H1 (cell line): Measurements from ENCODE around the gene IRF8. TPM values are rescaled to one million over a fixed set of nuclear protein-coding genes. Genes with fewer than 3 reads are reported as not detected.

Source experiments
- CTCF ChIA-PET: fragments of 300-600 bp; sonication (Branson Sonifier 250); formaldehyde crosslinking; loops from one replicate; lab custom pipeline; 2021; ENCODE audit not compliant: partially characterized antibody; lab: Charles Lee
- POLR2A ChIA-PET: fragments of 300-600 bp; sonication (Branson Sonifier 250); formaldehyde crosslinking; loops from one replicate; lab custom pipeline; 2021; ENCODE audit warnings: inconsistent platforms; ENCODE audit not compliant: partially characterized antibody; lab: Charles Lee
- DNase-seq, 2 experiments: peaks; one replicate each; pipeline versions ENCODE4 v3.0.0 to v3.0.0-alpha.2; 2010 to 2022; ENCODE audit warnings: low spot score in 2 of 2, low read depth in 1 of 2, mixed read lengths in 1 of 2
- FAIRE-seq: peaks from 2 replicates; lab custom pipeline; 2011; peaks lifted over from hg19 to GRCh38; lab: Jason Lieb, UNC
- H2AFZ ChIP-seq: 2 replicates; pipeline ENCODE4 v1.8.1; 2012; ENCODE audit warnings: low read length, inconsistent platforms
- H2AK5ac ChIP-seq: 2 replicates; pipeline ENCODE4 v1.6.1; 2013; ENCODE audit warnings: low read depth, low read length
- H2BK120ac ChIP-seq: replicated peaks from 2 replicates; pipeline ENCODE3; 2013; ENCODE audit warnings: low read depth, low read length, inconsistent platforms
- H2BK12ac ChIP-seq: 2 replicates; pipeline ENCODE4 v1.6.1; 2013; ENCODE audit warnings: low read depth, low read length
- H2BK15ac ChIP-seq: 2 replicates; pipeline ENCODE4 v1.6.1; 2013; ENCODE audit warnings: low read length
- H2BK20ac ChIP-seq: 2 replicates; pipeline ENCODE4 v1.6.1; 2013; ENCODE audit warnings: low read length
- H2BK5ac ChIP-seq: 2 replicates; pipeline ENCODE4 v1.6.1; 2013; ENCODE audit warnings: low read depth, low read length
- H3K14ac ChIP-seq: 2 replicates; pipeline ENCODE4 v1.6.1; 2013; ENCODE audit warnings: inconsistent platforms; ENCODE audit not compliant: insufficient read length
- H3K18ac ChIP-seq: 2 replicates; pipeline ENCODE4 v1.6.1; 2013; ENCODE audit warnings: low read length; ENCODE audit errors: extremely low read depth
- H3K23ac ChIP-seq: 2 replicates; pipeline ENCODE4 v1.6.1; 2013; ENCODE audit warnings: inconsistent platforms; ENCODE audit not compliant: insufficient read length
- H3K23me2 ChIP-seq: 2 replicates; pipeline ENCODE4 v1.6.1; 2013; ENCODE audit warnings: low read depth, low read length
- H3K27ac ChIP-seq: 2 replicates; pipeline ENCODE4 v1.6.1; 2011; ENCODE audit warnings: low read depth, low read length, inconsistent platforms
- H3K27me3 ChIP-seq, 4 experiments: replicated peaks in 1 of 4; 1 replicate in 1 of 4; 2 replicates in 3 of 4; pipeline versions ENCODE4 v1.6.1 to v1.8.1; 2011 to 2013; ENCODE audit warnings: low read length in 3 of 4, mild to moderate bottlenecking in 3 of 4, inconsistent platforms in 2 of 4, mixed read lengths in 2 of 4, moderate library complexity in 1 of 4; ENCODE audit not compliant: control insufficient read depth in 3 of 4, insufficient read depth in 3 of 4; ENCODE audit errors: extremely low read depth in 1 of 4
- H3K36me3 ChIP-seq, 4 experiments: 2 replicates each; pipeline versions ENCODE4 v1.6.1 to v1.8.1; 2011 to 2013; ENCODE audit warnings: mild to moderate bottlenecking in 4 of 4, low read length in 3 of 4, moderate library complexity in 2 of 4, control low read depth in 1 of 4, inconsistent platforms in 1 of 4; ENCODE audit not compliant: insufficient read depth in 4 of 4, control insufficient read depth in 2 of 4
- H3K4ac ChIP-seq: replicated peaks from 2 replicates; pipeline ENCODE3; 2013; ENCODE audit warnings: low read length, low read depth, mixed read lengths, inconsistent platforms; ENCODE audit not compliant: insufficient read length
- H3K4me1 ChIP-seq, 4 experiments: replicated peaks in 1 of 4; 1 replicate in 1 of 4; 2 replicates in 3 of 4; pipeline versions ENCODE4 v1.6.1 to v1.8.1; 2011 to 2013; ENCODE audit warnings: low read length in 3 of 4, inconsistent platforms in 2 of 4, mixed read lengths in 1 of 4; ENCODE audit not compliant: insufficient read depth in 4 of 4, control insufficient read depth in 3 of 4
- H3K4me2 ChIP-seq, 2 experiments: 2 replicates each; pipeline versions ENCODE4 v1.6.1 to v1.8.1; 2011 to 2013; ENCODE audit warnings: low read depth in 2 of 2, low read length in 2 of 2, control low read depth in 1 of 2, inconsistent platforms in 1 of 2, mild to moderate bottlenecking in 1 of 2; ENCODE audit not compliant: insufficient read depth in 1 of 2
- H3K4me3 ChIP-seq, 4 experiments: fragments of 200-600, 300-600 bp in 1 of 4; sonication (generic), shearing (Covaris generic), sonication (Bioruptor Twin) in 1 of 4; 2 replicates each; pipeline versions ENCODE4 v1.5.1 to v1.8.1; 2011 to 2016; ENCODE audit warnings: low read length in 4 of 4, low read depth in 3 of 4, control low read depth in 2 of 4, inconsistent platforms in 2 of 4, mild to moderate bottlenecking in 2 of 4, mixed read lengths in 1 of 4, moderate library complexity in 1 of 4; ENCODE audit not compliant: insufficient read depth in 2 of 4; ENCODE audit errors: extremely low read depth in 1 of 4
- H3K56ac ChIP-seq: replicated peaks from 2 replicates; pipeline ENCODE3; 2013; ENCODE audit warnings: low read depth, mild to moderate bottlenecking, mixed read lengths, low read length, inconsistent platforms; ENCODE audit not compliant: insufficient read length
- H3K79me1 ChIP-seq: 2 replicates; pipeline ENCODE4 v1.6.1; 2013; ENCODE audit warnings: low read depth, low read length, control low read depth
- H3K79me2 ChIP-seq, 2 experiments: 2 replicates each; pipeline versions ENCODE4 v1.6.1 to v1.8.1; 2012 to 2013; ENCODE audit warnings: low read length in 2 of 2, mild to moderate bottlenecking in 2 of 2, inconsistent platforms in 1 of 2; ENCODE audit not compliant: insufficient read depth in 2 of 2, control insufficient read depth in 1 of 2
- H3K9ac ChIP-seq, 4 experiments: replicated peaks in 1 of 4; 1 replicate in 1 of 4; 2 replicates in 3 of 4; pipeline versions ENCODE4 v1.6.1 to v1.8.1; 2011 to 2013; ENCODE audit warnings: low read depth in 3 of 4, low read length in 3 of 4, control low read depth in 2 of 4, mild to moderate bottlenecking in 2 of 4, moderate library complexity in 2 of 4, inconsistent platforms in 1 of 4; ENCODE audit errors: extremely low read depth in 1 of 4
- H3K9me3 ChIP-seq, 2 experiments: 2 replicates each; pipeline versions ENCODE4 v1.6.1 to v1.8.1; 2012 to 2013; ENCODE audit warnings: mild to moderate bottlenecking in 2 of 2, moderate library complexity in 2 of 2, control low read depth in 1 of 2, inconsistent platforms in 1 of 2, low read depth in 1 of 2, low read length in 1 of 2, mixed read lengths in 1 of 2; ENCODE audit not compliant: insufficient read depth in 2 of 2
- H4K20me1 ChIP-seq, 2 experiments: replicated peaks in 1 of 2; 2 replicates each; pipeline versions ENCODE3 to v1.8.1; 2011 to 2013; ENCODE audit warnings: inconsistent platforms in 2 of 2, low read length in 2 of 2, mild to moderate bottlenecking in 1 of 2; ENCODE audit not compliant: insufficient read depth in 2 of 2, control insufficient read depth in 1 of 2
- H4K5ac ChIP-seq: 2 replicates; pipeline ENCODE4 v1.6.1; 2013; ENCODE audit warnings: low read length, low read depth, mixed read lengths, inconsistent platforms; ENCODE audit not compliant: insufficient read length
- H4K8ac ChIP-seq: 2 replicates; pipeline ENCODE4 v1.8.0; 2013; ENCODE audit warnings: mild to moderate bottlenecking, moderate library complexity, low read length, inconsistent platforms; ENCODE audit not compliant: insufficient read depth; ENCODE audit errors: extremely low read depth
- H4K91ac ChIP-seq: replicated peaks from 2 replicates; pipeline ENCODE3; 2013; ENCODE audit warnings: low read length, mixed read lengths, inconsistent platforms; ENCODE audit not compliant: insufficient read length
- BACH1 ChIP-seq: IDR thresholded peaks from 2 replicates; pipeline ENCODE4 v1.6.1; 2012; ENCODE audit warnings: low read length, improper control_type of control experiment
- CBX8 ChIP-seq: fragments of 300-800, 300-1000 bp; sonication (generic); IDR thresholded peaks from 2 replicates; pipeline ENCODE4 v1.7.1; 2016; ENCODE audit warnings: low read depth, low read length, borderline replicate concordance
- CREB1 ChIP-seq: IDR thresholded peaks from 2 replicates; pipeline ENCODE4 v1.6.1; 2012; ENCODE audit warnings: inconsistent platforms
- EP300 ChIP-seq, 2 experiments: IDR thresholded peaks; 1 replicate in 1 of 2; 2 replicates in 1 of 2; pipeline ENCODE4 v1.6.1; 2011 to 2012; ENCODE audit warnings: low read depth in 2 of 2, low read length in 2 of 2, mild to moderate bottlenecking in 2 of 2, borderline replicate concordance in 1 of 2, inconsistent platforms in 1 of 2, moderate library complexity in 1 of 2
- POLR2A ChIP-seq, 2 experiments: IDR thresholded peaks; 1 replicate in 1 of 2; 2 replicates in 1 of 2; pipeline ENCODE4 v1.6.1; 2011; ENCODE audit warnings: low read depth in 2 of 2, low read length in 2 of 2, mild to moderate bottlenecking in 2 of 2; ENCODE audit errors: control extremely low read depth in 1 of 2
- RAD21 ChIP-seq, 2 experiments: IDR thresholded peaks in 1 of 2; conservative IDR thresholded peaks in 1 of 2; 2 replicates each; pipeline ENCODE4 v1.6.1; 2011; ENCODE audit warnings: low read depth in 2 of 2, low read length in 2 of 2, improper control_type of control experiment in 1 of 2, inconsistent platforms in 1 of 2, mild to moderate bottlenecking in 1 of 2, moderate library complexity in 1 of 2
- SP2 ChIP-seq: IDR thresholded peaks from 2 replicates; pipeline ENCODE4 v1.6.1; 2012; ENCODE audit warnings: mild to moderate bottlenecking, low read length, inconsistent platforms
- WGBS, 2 experiments: shearing (Covaris generic) in 1 of 2; methylation state at CpG; one replicate each; pipeline versions ENCODE4 v1.1.6 to v1.1.7; 2013 to 2015; ENCODE audit warnings: low lambda C conversion rate in 2 of 2, mixed read lengths in 2 of 2, inconsistent platforms in 1 of 2, low coverage in 1 of 2, missing lambda C conversion rate in 1 of 2; ENCODE audit not compliant: insufficient replicate concordance in 2 of 2, insufficient coverage in 1 of 2, insufficient read length in 1 of 2; ENCODE audit errors: extremely low coverage in 1 of 2, missing lambda C conversion rate in 1 of 2; 5-methylcytosine and 5-hydroxymethylcytosine counted together
- polyA plus RNA-seq, 7 experiments: library from polyadenylated mRNA; depleted of rRNA in 3 of 7; stranded (reverse) in 5 of 7; unstranded in 2 of 7; fragments of >200 nt in 5 of 7; fragments of 200-250 nt in 2 of 7; gene quantifications; 1 replicate in 5 of 7; 2 replicates in 1 of 7; 4 replicates in 1 of 7; pipeline versions ENCODE4 v1.2.1 to v1.2.3, GENCODE V29; 2011 to 2013; ENCODE audit warnings: missing spikeins in 2 of 7, mixed read lengths in 2 of 7
- total RNA-seq: library from RNA; stranded (reverse); fragmentation: NEBNext Ultra II Directional; extraction: Animal tissue kit (Norgen Biotek cat#: 25700); gene quantifications from 2 replicates; pipeline ENCODE4 v1.2.1, GENCODE V29; 2021
- TF ChIP-seq, protein P1 (sequence below): IDR thresholded peaks from 2 replicates; pipeline ENCODE4 v1.6.1; 2012; ENCODE audit warnings: inconsistent platforms
- TF ChIP-seq, protein P2 (sequence below): IDR thresholded peaks from 2 replicates; pipeline ENCODE4 v1.6.1; 2012; ENCODE audit warnings: low read length, inconsistent platforms

The IRF8 gene
- total and polyA plus RNA-seq, 2 of the 8 experiments (the other 6 are each of a cell fraction or from before 2014, with no cell fraction given) = 0.35 to 2.0 TPM

DNA sequence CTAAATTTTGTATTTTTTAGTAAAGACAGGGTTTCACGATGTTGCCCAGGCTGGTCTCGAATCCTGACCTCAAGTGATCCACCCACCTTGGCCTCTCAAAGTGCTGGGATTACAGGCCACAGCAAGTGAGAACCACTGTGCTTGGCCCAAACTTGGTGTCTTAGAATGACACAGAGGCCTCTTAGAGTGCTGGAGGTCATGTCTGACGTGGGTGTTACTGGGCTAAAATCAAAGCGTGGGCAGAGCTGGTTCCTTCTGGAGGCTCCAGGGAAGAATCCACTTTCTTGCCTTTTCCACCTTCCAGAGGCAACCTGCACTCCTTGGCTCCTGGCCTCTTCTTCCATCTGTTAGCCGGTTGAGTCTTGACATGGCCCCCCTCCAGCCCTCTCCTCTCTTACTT is 53.8 kb downstream of the IRF8 start:
- DNase-seq (no peak), FAIRE-seq (no peak)
- Histone ChIP-seq H4K20me1 (peaks cover 0 to 1% of the 10 kb centered on the region in 2 experiments), H3K14ac (no peak overlapping the region), H2BK120ac (no peak overlapping the region), H3K4ac (no peak overlapping the region), H3K9ac (no peak overlapping the region), H3K27ac (no peak overlapping the region), H3K27me3 (no peaks in the 10 kb centered on the region; a peak in 1 of 7 replicates), H3K9me3 (no peaks in the 10 kb centered on the region), H4K8ac (no peak overlapping the region), H2AFZ (no peak overlapping the region), H3K36me3 (no peaks in the 10 kb centered on the region), H3K56ac (no peak overlapping the region), H2AK5ac (no peak overlapping the region), H2BK5ac (no peak overlapping the region), H3K79me1 (no peaks in the 10 kb centered on the region), H3K23ac (no peak overlapping the region), H3K79me2 (no peaks in the 10 kb centered on the region), H4K91ac (no peak overlapping the region), H2BK15ac (no peak overlapping the region), H4K5ac (no peak overlapping the region), H2BK20ac (no peak overlapping the region)
- CTCF ChIA-PET = interaction anchor here (0.8 to 2.0 kb wide), 4 partner anchors 9 to 66 kb away, joined by 3 to 5 read pairs (median 4); no protein-coding TSS in a partner anchor
- 90% methylated on average over 5 of the region's 5 CpGs; no CpG with 5 or more reads in 1 of the 2 experiments for WGBS, 2 experiments
- TF ChIP-seq, protein P1, sequence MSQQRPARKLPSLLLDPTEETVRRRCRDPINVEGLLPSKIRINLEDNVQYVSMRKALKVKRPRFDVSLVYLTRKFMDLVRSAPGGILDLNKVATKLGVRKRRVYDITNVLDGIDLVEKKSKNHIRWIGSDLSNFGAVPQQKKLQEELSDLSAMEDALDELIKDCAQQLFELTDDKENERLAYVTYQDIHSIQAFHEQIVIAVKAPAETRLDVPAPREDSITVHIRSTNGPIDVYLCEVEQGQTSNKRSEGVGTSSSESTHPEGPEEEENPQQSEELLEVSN = no peak
- TF ChIP-seq BACH1 (no peak), CBX8 (no peak), POLR2A (IDR thresholded peaks at IDR 0.05; ENCODE audit: control extremely low read depth in 1 of 2, low read depth in 2 of 2, low read length in 2 of 2) (no peak), EP300 (IDR thresholded peaks at IDR 0.05; ENCODE audit: borderline replicate concordance in 1 of 2, low read depth in 2 of 2, low read length in 2 of 2) (no peak), RAD21 (IDR thresholded peaks at IDR 0.05 in 1 of 2, conservative IDR thresholded peaks at IDR 0.05 in 1 of 2; ENCODE audit: low read depth in 2 of 2, low read length in 2 of 2) (no peak), CREB1 (no peak), SP2 (no peak)
- TF ChIP-seq, protein P2, sequence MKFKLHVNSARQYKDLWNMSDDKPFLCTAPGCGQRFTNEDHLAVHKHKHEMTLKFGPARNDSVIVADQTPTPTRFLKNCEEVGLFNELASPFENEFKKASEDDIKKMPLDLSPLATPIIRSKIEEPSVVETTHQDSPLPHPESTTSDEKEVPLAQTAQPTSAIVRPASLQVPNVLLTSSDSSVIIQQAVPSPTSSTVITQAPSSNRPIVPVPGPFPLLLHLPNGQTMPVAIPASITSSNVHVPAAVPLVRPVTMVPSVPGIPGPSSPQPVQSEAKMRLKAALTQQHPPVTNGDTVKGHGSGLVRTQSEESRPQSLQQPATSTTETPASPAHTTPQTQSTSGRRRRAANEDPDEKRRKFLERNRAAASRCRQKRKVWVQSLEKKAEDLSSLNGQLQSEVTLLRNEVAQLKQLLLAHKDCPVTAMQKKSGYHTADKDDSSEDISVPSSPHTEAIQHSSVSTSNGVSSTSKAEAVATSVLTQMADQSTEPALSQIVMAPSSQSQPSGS = no peak
- TF ChIP-seq, all 59 proteins: peak for 0
- Histone ChIP-seq H3K23me2 (no peaks in the 10 kb centered on the region), H3K4me2 (no peak overlapping the region), H2BK12ac (no peak overlapping the region), H3K18ac (no peak overlapping the region), H3K4me1 (no peaks in the 10 kb centered on the region), H3K4me3 (no peak overlapping the region)
- POLR2A ChIA-PET = no interaction called here
